Measurements from ENCODE around the gene PROSER3. TPM values are rescaled to one million over a fixed set of nuclear protein-coding genes. Genes with fewer than 3 reads are reported as not detected.

The PROSER3 gene
- total and polyA plus RNA-seq, 2 of the 13 experiments (the other 11 are each of a cell fraction or from before 2014, with no cell fraction given) = 5.1 to 5.7 TPM

DNA sequence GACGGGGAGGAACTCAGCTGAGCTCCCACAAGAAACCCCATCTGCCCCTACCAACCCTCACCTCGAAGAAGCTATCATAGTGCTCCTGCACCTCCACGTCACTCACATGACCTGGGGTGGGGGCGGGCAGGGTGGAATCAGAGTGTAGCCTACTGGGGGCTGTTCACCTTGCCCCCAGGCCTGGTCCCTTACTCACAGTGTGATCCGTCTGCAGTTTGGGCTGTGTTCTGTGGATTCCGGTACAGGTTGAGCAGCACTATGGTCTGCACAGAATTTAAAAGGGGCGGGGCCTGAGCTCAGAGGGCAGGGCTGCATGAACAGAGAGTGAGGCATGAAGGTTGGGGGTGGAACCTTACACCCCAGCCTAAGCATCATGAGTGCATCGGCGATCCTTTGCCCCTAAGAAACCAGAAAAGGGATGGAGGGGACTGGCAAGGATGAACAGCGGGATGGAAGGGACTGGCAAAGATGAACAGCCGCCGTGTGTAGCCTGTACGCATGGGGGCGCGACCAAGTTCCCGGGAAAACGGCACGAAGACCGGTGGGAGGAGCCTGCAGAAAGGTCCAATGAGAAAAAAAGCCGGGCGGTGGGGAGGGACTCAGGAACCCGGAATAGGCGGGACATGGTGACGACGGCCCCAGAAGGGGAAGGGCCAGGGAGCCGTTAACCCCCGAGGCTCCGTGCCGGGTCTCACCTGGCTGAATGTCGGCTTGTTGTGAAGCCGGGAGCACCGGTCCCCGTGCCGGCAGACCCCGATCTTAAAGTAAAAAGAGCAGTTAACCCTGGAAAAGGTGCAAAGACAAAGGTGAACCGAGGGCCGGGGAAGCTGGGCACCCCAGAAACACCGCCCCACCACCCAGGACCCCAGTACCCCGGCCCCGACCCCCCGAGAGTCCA, 13.3 kb upstream of the PROSER3 start (continued):
- TF ChIP-seq HNRNPLL (IDR thresholded peaks at IDR 0.05; ENCODE audit: low read depth, low read length, poor library complexity, severe bottlenecking) (peak; percentile 53), NFE2L1 (CRISPR knock-in tag; IDR thresholded peaks at IDR 0.05; ENCODE audit: borderline replicate concordance) (no peak), ZNF292 (CRISPR knock-in tag; IDR thresholded peaks at IDR 0.05; ENCODE audit: borderline replicate concordance, low read depth) (no peak), SMAD1 (CRISPR knock-in tag; IDR thresholded peaks at IDR 0.05; ENCODE audit: borderline replicate concordance, low read depth) (no peak; the same call in 1 of the 2 replicates), ZNF577 (CRISPR knock-in tag; IDR thresholded peaks at IDR 0.05; ENCODE audit: borderline replicate concordance, low read depth) (no peak), HCFC1 (IDR thresholded peaks at IDR 0.05; ENCODE audit: low read depth, low read length) (peak; percentile 41; the same call in 1 of the 2 replicates), TFAP4 (IDR thresholded peaks at IDR 0.05; ENCODE audit: borderline replicate concordance, low read depth) (peak; percentile 9; the same call in 1 of the 2 replicates), ZNF264 (CRISPR knock-in tag; IDR thresholded peaks at IDR 0.05) (no peak), ASH2L (IDR thresholded peaks at IDR 0.05; ENCODE audit: insufficient read length, low read depth, low read length) (peak; percentile 97), ZSCAN29 (CRISPR knock-in tag; conservative IDR thresholded peaks at IDR 0.05) (no peak), ZNF891 (CRISPR knock-in tag; IDR thresholded peaks at IDR 0.05) (peak; percentile 21; the same call in 1 of the 2 replicates), ZNF317 (CRISPR knock-in tag; IDR thresholded peaks at IDR 0.05) (0 out of 2 replicates have a peak, but pooled peaks have one; percentile 42), ZNF788 (CRISPR knock-in tag; IDR thresholded peaks at IDR 0.05; ENCODE audit: borderline replicate concordance) (peak; percentile 56; the same call in 1 of the 2 replicates), NFE2L2 (IDR thresholded peaks at IDR 0.05; ENCODE audit: low read length) (no peak), ETV6 (CRISPR knock-in tag; conservative IDR thresholded peaks at IDR 0.05) (no peak), CEBPG (CRISPR knock-in tag; IDR thresholded peaks at IDR 0.05) (no peak), USF2 (IDR thresholded peaks at IDR 0.05; ENCODE audit: low read depth, low read length) (no peak), USF2 (CRISPR knock-in tag; IDR thresholded peaks at IDR 0.05; ENCODE audit: borderline replicate concordance) (no peak), PHF20 (CRISPR knock-in tag; IDR thresholded peaks at IDR 0.05) (no peak; the same call in none of the 2 replicates)
- TF ChIP-seq, protein P1, sequence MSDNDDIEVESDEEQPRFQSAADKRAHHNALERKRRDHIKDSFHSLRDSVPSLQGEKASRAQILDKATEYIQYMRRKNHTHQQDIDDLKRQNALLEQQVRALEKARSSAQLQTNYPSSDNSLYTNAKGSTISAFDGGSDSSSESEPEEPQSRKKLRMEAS (IDR thresholded peaks at IDR 0.05) = peak; percentile 61
- TF ChIP-seq, protein P2, sequence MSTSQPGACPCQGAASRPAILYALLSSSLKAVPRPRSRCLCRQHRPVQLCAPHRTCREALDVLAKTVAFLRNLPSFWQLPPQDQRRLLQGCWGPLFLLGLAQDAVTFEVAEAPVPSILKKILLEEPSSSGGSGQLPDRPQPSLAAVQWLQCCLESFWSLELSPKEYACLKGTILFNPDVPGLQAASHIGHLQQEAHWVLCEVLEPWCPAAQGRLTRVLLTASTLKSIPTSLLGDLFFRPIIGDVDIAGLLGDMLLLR (CRISPR knock-in tag; IDR thresholded peaks at IDR 0.05) = peak; percentile 33; the same call in 1 of the 2 replicates
- TF ChIP-seq, protein P3, sequence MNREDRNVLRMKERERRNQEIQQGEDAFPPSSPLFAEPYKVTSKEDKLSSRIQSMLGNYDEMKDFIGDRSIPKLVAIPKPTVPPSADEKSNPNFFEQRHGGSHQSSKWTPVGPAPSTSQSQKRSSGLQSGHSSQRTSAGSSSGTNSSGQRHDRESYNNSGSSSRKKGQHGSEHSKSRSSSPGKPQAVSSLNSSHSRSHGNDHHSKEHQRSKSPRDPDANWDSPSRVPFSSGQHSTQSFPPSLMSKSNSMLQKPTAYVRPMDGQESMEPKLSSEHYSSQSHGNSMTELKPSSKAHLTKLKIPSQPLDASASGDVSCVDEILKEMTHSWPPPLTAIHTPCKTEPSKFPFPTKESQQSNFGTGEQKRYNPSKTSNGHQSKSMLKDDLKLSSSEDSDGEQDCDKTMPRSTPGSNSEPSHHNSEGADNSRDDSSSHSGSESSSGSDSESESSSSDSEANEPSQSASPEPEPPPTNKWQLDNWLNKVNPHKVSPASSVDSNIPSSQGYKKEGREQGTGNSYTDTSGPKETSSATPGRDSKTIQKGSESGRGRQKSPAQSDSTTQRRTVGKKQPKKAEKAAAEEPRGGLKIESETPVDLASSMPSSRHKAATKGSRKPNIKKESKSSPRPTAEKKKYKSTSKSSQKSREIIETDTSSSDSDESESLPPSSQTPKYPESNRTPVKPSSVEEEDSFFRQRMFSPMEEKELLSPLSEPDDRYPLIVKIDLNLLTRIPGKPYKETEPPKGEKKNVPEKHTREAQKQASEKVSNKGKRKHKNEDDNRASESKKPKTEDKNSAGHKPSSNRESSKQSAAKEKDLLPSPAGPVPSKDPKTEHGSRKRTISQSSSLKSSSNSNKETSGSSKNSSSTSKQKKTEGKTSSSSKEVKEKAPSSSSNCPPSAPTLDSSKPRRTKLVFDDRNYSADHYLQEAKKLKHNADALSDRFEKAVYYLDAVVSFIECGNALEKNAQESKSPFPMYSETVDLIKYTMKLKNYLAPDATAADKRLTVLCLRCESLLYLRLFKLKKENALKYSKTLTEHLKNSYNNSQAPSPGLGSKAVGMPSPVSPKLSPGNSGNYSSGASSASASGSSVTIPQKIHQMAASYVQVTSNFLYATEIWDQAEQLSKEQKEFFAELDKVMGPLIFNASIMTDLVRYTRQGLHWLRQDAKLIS (CRISPR knock-in tag; IDR thresholded peaks at IDR 0.05) = no peak

All from HepG2 (cell line).